Esophagus muscularis mucosa (tissue), 4 donors: ENCODE data around the gene LETM1. TPM values are rescaled to one million over a fixed set of nuclear protein-coding genes. Genes with fewer than 3 reads are reported as not detected.

Experiments
- DNase-seq: peaks from one replicate; pipeline ENCODE4 v3.0.0-alpha.2; 2017; ENCODE audit errors: extremely low spot score
- H3K27ac ChIP-seq, 4 donors: fragments of 200-600 bp; sonication (generic); replicated peaks in 1 of 4; 1 replicate in 3 of 4; 2 replicates in 1 of 4; pipeline ENCODE4 v1.5.1; 2016 to 2019; ENCODE audit warnings: mild to moderate bottlenecking in 1 of 4
- H3K27me3 ChIP-seq, 4 donors: fragments of 200-600 bp; sonication (generic); one replicate each; pipeline versions ENCODE4 v1.5.1 to v1.6.0; 2016 to 2019
- H3K36me3 ChIP-seq, 4 donors: fragments of 200-600 bp; sonication (generic); one replicate each; pipeline ENCODE4 v1.5.1; 2016 to 2019
- H3K4me1 ChIP-seq, 4 donors: fragments of 200-600 bp; sonication (generic); one replicate each; pipeline ENCODE4 v1.5.1; 2016 to 2019
- H3K4me3 ChIP-seq, 4 donors: fragments of 200-600 bp; sonication (generic); 1 replicate in 2 of 4; 2 replicates in 2 of 4; pipeline ENCODE4 v1.5.1; 2016 to 2019; ENCODE audit warnings: mild to moderate bottlenecking in 4 of 4, moderate library complexity in 1 of 4
- H3K9me3 ChIP-seq, 4 donors: fragments of 200-600 bp; sonication (generic); 1 replicate in 3 of 4; 2 replicates in 1 of 4; pipeline ENCODE4 v1.5.1; 2016 to 2019
- CTCF ChIP-seq, 3 experiments: fragments of 200-600 bp in 2 of 3; fragments of 450-650 bp in 1 of 3; sonication (generic) in 2 of 3; IDR thresholded peaks; one replicate each; pipeline ENCODE4 v1.5.1; 2017 to 2019; ENCODE audit warnings: antibody characterized with exemption in 3 of 3, mild to moderate bottlenecking in 2 of 3, moderate library complexity in 1 of 3
- EP300 ChIP-seq: sonication (generic); formaldehyde crosslinking; IDR thresholded peaks from one replicate; pipeline ENCODE4 v1.6.1; 2017; ENCODE audit warnings: antibody characterized with exemption
- POLR2A ChIP-seq: fragments of 450-650 bp; IDR thresholded peaks from one replicate; pipeline ENCODE4 v1.6.1; 2017; ENCODE audit warnings: antibody characterized with exemption, moderate library complexity, mild to moderate bottlenecking, low read depth
- POLR2AphosphoS5 ChIP-seq, 2 donors: sonication (generic); formaldehyde crosslinking; IDR thresholded peaks; one replicate each; pipeline ENCODE4 v1.6.1; 2017; ENCODE audit warnings: antibody characterized with exemption in 2 of 2
- WGBS: methylation state at CpG from one replicate; pipeline ENCODE4 v1.1.5; 2018; 5-methylcytosine and 5-hydroxymethylcytosine counted together
- intact Hi-C: fragments of 100-400 bp; cut with DNase I; formaldehyde crosslinking; loops from one replicate; pipeline ENCODE4 v1.15.1; 2023
- total RNA-seq, 4 donors: library from RNA; depleted of rRNA; stranded (reverse); fragments of >200 nt; gene quantifications; one replicate each; pipeline versions ENCODE4 v1.1.0 to v1.2.1, GENCODE V29; 2016

Gene LETM1
- total RNA-seq, 4 donors from 2014 or later, result 23.7 to 34.7 (median 33.3) TPM

- Histone ChIP-seq H3K9me3 (no peaks in the 10 kb centered on the region), H3K4me3 (no peak overlapping the region), H3K36me3 (no peaks in the 10 kb centered on the region), H3K4me1 (peaks cover 0 to 6% (median 3%) of the 10 kb centered on the region in 4 donors), H3K27ac (no peak overlapping the region), H3K27me3 (no peaks in the 10 kb centered on the region)
- TF ChIP-seq CTCF (IDR thresholded peaks at IDR 0.05), result no peak
- TF ChIP-seq POLR2A, result no peak
- no peak for TF ChIP-seq EP300
- no peak for TF ChIP-seq POLR2AphosphoS5 (IDR thresholded peaks at IDR 0.05)
- no peak for DNase-seq
- WGBS, result 100% methylated on average over 1 of the region's 1 CpG
- intact Hi-C loops, result no loop called here
Observed at GRCh38 chr4:1880332-1880731, 24.4 kb upstream of the LETM1 start.

DNA sequence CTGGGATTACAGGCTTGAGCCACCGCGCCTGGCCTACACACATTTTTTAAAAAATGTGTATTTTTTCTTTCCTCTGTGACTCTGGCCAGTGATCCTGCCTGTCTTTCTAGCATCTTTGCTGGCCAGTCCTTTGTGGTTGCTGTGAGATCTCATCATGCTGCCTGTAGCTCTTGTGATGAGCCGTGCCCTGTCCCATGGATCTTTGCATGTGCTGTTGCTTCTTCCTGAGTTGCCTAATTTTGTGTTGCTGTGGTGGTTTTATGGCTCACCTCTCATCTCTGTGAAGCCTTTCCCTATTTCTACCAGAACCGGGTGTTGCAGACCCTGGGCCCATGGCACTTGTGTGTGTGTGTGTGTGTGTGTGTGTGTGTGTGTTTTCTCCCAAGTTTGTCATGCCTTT lies 23.5 kb upstream of the LETM1 start:
- WGBS, result 88% methylated on average over 4 of the region's 4 CpGs
- no peak for TF ChIP-seq EP300
- TF ChIP-seq POLR2AphosphoS5 (IDR thresholded peaks at IDR 0.05), result no peak
- no peak for TF ChIP-seq CTCF (IDR thresholded peaks at IDR 0.05)
- no peak for TF ChIP-seq POLR2A
- DNase-seq, result no peak

DNA sequence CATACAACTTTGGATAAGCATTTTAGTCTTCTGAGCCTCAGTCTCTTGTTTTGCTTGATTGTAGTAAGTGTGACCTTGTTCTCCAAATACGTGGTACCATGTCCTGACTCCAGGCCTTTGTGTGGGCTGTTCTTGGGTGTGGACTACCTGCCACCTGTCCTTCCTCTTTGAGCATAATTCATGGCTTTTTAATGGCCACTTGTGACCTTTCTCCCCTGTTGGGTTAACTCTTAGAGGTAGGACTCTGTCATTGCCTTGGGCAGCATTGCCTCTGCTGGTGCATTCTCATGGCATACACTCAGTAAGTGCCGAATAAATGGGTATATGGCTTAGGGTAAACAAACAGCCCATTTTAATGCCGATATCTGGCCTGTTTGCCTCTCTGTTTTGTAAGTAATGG lies 18.2 kb upstream of the LETM1 start:
- Histone ChIP-seq H3K4me3 (no peak overlapping the region), H3K4me1 (peaks cover 15 to 36% (median 25%) of the 10 kb centered on the region in 4 donors), H3K27ac (no peak overlapping the region), H3K27me3 (no peaks in the 10 kb centered on the region), H3K36me3 (no peaks in the 10 kb centered on the region), H3K9me3 (no peaks in the 10 kb centered on the region)
- intact Hi-C loops, result no loop called here
- no peak for TF ChIP-seq EP300
- no peak for TF ChIP-seq POLR2A
- TF ChIP-seq CTCF (IDR thresholded peaks at IDR 0.05), result no peak
- no peak for TF ChIP-seq POLR2AphosphoS5 (IDR thresholded peaks at IDR 0.05)
- DNase-seq, result no peak
- 89% methylated on average over 3 of the region's 3 CpGs for WGBS

More for the DNA sequence above, 23.5 kb upstream of the LETM1 start:
- Histone ChIP-seq H3K36me3 (no peaks in the 10 kb centered on the region), H3K4me1 (peaks cover 0 to 6% (median 3%) of the 10 kb centered on the region in 4 donors), H3K4me3 (no peak overlapping the region), H3K27ac (no peak overlapping the region), H3K9me3 (no peaks in the 10 kb centered on the region), H3K27me3 (no peaks in the 10 kb centered on the region)
- intact Hi-C loops, result no loop called here

GRCh38 chr4:1873776-1874175 lies 17.8 kb upstream of the LETM1 start:
- TF ChIP-seq POLR2AphosphoS5 (IDR thresholded peaks at IDR 0.05), result no peak
- no peak for TF ChIP-seq POLR2A
- no peak for TF ChIP-seq EP300
- TF ChIP-seq CTCF (IDR thresholded peaks at IDR 0.05), result no peak
- Histone ChIP-seq H3K36me3 (no peaks in the 10 kb centered on the region), H3K9me3 (no peaks in the 10 kb centered on the region), H3K4me3 (no peak overlapping the region), H3K4me1 (peaks cover 15 to 36% (median 25%) of the 10 kb centered on the region in 4 donors), H3K27me3 (no peaks in the 10 kb centered on the region), H3K27ac (no peak overlapping the region)
- DNase-seq, result no peak
- intact Hi-C loops, result no loop called here
- 81% methylated on average over 3 of the region's 3 CpGs for WGBS

DNA sequence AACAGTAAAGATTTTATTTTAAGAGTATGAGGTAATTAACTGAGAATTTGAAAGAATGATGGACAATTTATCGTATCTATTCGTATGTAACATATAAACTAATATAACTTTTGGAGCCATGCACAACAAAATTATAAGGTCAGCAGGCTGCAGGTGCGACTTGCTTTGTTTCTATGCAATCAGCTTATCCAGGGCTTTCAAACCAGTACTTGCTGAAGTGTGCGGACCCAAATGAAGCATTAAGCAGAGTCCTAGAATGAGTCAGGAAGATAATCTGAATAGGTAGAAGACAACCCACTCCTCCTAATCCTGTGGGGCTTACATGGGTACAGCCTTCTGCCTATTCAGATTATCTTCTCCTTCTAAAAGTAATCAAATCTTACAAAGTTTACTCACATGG lies 17.3 kb upstream of the LETM1 start:
- Histone ChIP-seq H3K9me3 (no peaks in the 10 kb centered on the region), H3K4me1 (peaks cover 15 to 34% (median 25%) of the 10 kb centered on the region in 4 donors), H3K27me3 (no peaks in the 10 kb centered on the region), H3K36me3 (no peaks in the 10 kb centered on the region), H3K27ac (peak overlapping the region in 1 of 4 donors; percentile 95), H3K4me3 (no peak overlapping the region)
- TF ChIP-seq POLR2A, result no peak
- no peak for TF ChIP-seq EP300
- no peak for TF ChIP-seq POLR2AphosphoS5 (IDR thresholded peaks at IDR 0.05)
- TF ChIP-seq CTCF (IDR thresholded peaks at IDR 0.05), result no peak
- DNase-seq, result no peak
- WGBS, result 72% methylated on average over 4 of the region's 4 CpGs
- intact Hi-C loops, result no loop called here
